T1000 (cell line): Measurements from ENCODE around the gene SDR42E1.

Experiments
- DNase-seq: peaks from one replicate; lab custom pipeline; 2025; ENCODE audit warnings: mixed read lengths; lab: John Stamatoyannopoulos, UW

Gene SDR42E1

DNA sequence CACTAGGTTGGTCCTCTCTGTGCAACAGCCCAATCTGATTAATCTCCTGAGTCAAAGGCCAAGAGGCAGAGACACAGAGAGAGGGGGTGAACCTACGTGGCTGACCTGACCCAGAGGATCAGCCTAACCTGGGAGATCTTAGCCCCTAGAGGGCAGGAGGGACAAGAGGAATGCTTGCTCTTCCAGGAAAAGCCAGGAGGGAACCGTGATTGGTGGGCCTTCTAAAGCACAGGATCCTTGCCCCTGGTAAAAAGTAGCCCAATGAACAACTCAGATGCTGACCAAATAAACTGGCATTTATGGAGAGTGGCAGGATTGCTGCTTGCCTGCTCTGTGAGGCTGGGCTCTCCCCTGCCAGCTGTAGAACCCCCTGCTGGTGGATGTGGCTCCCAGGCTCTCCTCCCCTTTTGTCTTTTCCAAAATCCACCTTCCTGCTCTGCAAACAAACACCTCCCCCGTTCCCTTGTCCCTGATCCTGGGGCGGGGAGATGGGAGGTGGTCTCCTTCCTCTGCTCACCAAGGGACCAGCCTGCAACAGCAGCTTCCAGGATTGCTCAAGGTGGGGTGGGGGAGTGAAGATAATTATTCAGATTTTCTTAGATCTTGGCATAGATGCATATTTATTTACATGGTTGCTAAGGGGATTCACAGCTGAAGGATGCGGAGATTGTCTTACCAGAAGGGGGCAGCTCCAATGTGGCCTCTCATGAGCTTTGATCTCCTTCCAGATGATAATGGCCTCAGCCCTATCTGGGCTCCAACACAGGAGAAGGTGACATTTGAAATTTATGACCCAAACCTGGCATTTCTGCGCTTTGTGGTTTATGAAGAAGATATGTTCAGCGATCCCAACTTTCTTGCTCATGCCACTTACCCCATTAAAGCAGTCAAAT lies 71.9 kb downstream of the SDR42E1 start:
- no peak for DNase-seq
